Ascending aorta (tissue), 2 donors: ENCODE results near the gene GPR55. TPM values are rescaled to one million over a fixed set of nuclear protein-coding genes. Genes with fewer than 3 reads are reported as not detected.

Experiments
- DNase-seq, 2 donors: peaks; one replicate each; pipeline ENCODE4 v3.0.0-alpha.2; 2019; ENCODE audit warnings: low spot score in 2 of 2
- H3K27ac ChIP-seq, 2 donors: fragments of 200-600 bp; sonication (generic); one replicate each; pipeline ENCODE4 v1.5.1; 2016 to 2017; ENCODE audit warnings: mild to moderate bottlenecking in 1 of 2
- H3K27me3 ChIP-seq: fragments of 200-600 bp; sonication (generic); one replicate; pipeline ENCODE4 v1.5.1; 2017
- H3K36me3 ChIP-seq, 2 donors: fragments of 200-600 bp; sonication (generic); one replicate each; pipeline ENCODE4 v1.5.1; 2016
- H3K4me1 ChIP-seq, 2 donors: fragments of 200-600 bp; sonication (generic); one replicate each; pipeline ENCODE4 v1.5.1; 2016 to 2017; ENCODE audit warnings: mild to moderate bottlenecking in 1 of 2
- H3K4me3 ChIP-seq, 2 donors: fragments of 200-600 bp; sonication (generic); one replicate each; pipeline ENCODE4 v1.5.1; 2016 to 2017; ENCODE audit warnings: mild to moderate bottlenecking in 1 of 2
- H3K9me3 ChIP-seq, 2 donors: fragments of 200-600 bp; sonication (generic); one replicate each; pipeline ENCODE4 v1.5.1; 2016
- CTCF ChIP-seq, 3 experiments: fragments of 200-600 bp in 2 of 3; fragments of 450-650 bp in 1 of 3; sonication (generic) in 2 of 3; IDR thresholded peaks; one replicate each; pipeline ENCODE4 v1.5.1; 2016 to 2019; ENCODE audit warnings: antibody characterized with exemption in 3 of 3, mild to moderate bottlenecking in 1 of 3, moderate library complexity in 1 of 3
- intact Hi-C: fragments of 100-400 bp; cut with DNase I; formaldehyde crosslinking; loops from one replicate; pipeline ENCODE4 v1.15.1; 2023
- total RNA-seq: library from RNA; depleted of rRNA; stranded (reverse); fragments of >200 nt; gene quantifications from one replicate; pipeline ENCODE4 v1.1.0, GENCODE V29; 2016

The GPR55 gene
- total RNA-seq, 1 donor from 2014 or later: not detected

GRCh38 chr2:230870544-230871360 lies 54.3 kb downstream of the GPR55 start:
- no peak for TF ChIP-seq CTCF (IDR thresholded peaks at IDR 0.05)
- peak overlapping the region; percentile 51 to 60 for H3K27ac ChIP-seq
- H3K4me1 ChIP-seq: peaks cover 3 to 22% of the 10 kb centered on the region in 2 donors
- peak overlapping the region in 1 of 2 donors; percentile 31 for H3K4me3 ChIP-seq
- no peaks in the 10 kb centered on the region for H3K9me3 ChIP-seq
- peak in 1 of 2 donors; percentile 53 for DNase-seq
- no peaks in the 10 kb centered on the region for H3K27me3 ChIP-seq
- intact Hi-C loops: no loop called here
- peaks cover 2 to 3% of the 10 kb centered on the region in 2 donors for H3K36me3 ChIP-seq

GRCh38 chr2:230869914-230870543 lies 55.0 kb downstream of the GPR55 start:
- H3K4me1 ChIP-seq: peaks cover 3 to 27% of the 10 kb centered on the region in 2 donors
- peak overlapping the region in 1 of 2 donors; percentile 31 for H3K4me3 ChIP-seq
- DNase-seq: peak in 1 of 2 donors; percentile 59
- TF ChIP-seq CTCF (IDR thresholded peaks at IDR 0.05): no peak
- H3K27me3 ChIP-seq: no peaks in the 10 kb centered on the region
- intact Hi-C loops: loop anchor here (5.0 kb wide), 2 partner anchors 158 to 187 kb away; partner anchors contain the start of genes CAB39 and PSMD1
- peak overlapping the region; percentile 51 to 60 for H3K27ac ChIP-seq
- no peaks in the 10 kb centered on the region for H3K36me3 ChIP-seq
- no peaks in the 10 kb centered on the region for H3K9me3 ChIP-seq

- Histone ChIP-seq H3K9me3 (no peaks in the 10 kb centered on the region), H3K27ac (no peak overlapping the region), H3K36me3 (no peaks in the 10 kb centered on the region), H3K4me1 (peaks cover 3 to 27% of the 10 kb centered on the region in 2 donors), H3K4me3 (no peak overlapping the region), H3K27me3 (no peaks in the 10 kb centered on the region)
- TF ChIP-seq CTCF (IDR thresholded peaks at IDR 0.05): no peak
- peak in 1 of 2 donors; percentile 49 for DNase-seq
- intact Hi-C loops: loop anchor here (5.0 kb wide), 2 partner anchors 157 to 188 kb away; partner anchors contain the start of genes CAB39 and PSMD1
Measured at GRCh38 chr2:230868947-230869913, 55.8 kb downstream of the GPR55 start.

GRCh38 chr2:230868161-230868946 lies 56.7 kb downstream of the GPR55 start:
- Histone ChIP-seq H3K27ac (no peak overlapping the region), H3K27me3 (no peaks in the 10 kb centered on the region), H3K4me3 (no peak overlapping the region), H3K4me1 (peaks cover 3 to 27% of the 10 kb centered on the region in 2 donors), H3K36me3 (no peaks in the 10 kb centered on the region), H3K9me3 (no peaks in the 10 kb centered on the region)
- intact Hi-C loops: loop anchor here (5.0 kb wide), 2 partner anchors 156 to 189 kb away; partner anchors contain the start of genes CAB39 and PSMD1
- DNase-seq: peak in 1 of 2 donors; percentile 61
- TF ChIP-seq CTCF (IDR thresholded peaks at IDR 0.05): no peak
